NT2/D1 (cell line): ENCODE results near the gene GORASP1.

Experiments
- SUZ12 ChIP-seq: IDR thresholded peaks from 2 replicates; pipeline ENCODE4 v1.6.1; 2011; ENCODE audit not compliant: insufficient read length, insufficient read depth; ENCODE audit errors: extremely low read depth
- YY1 ChIP-seq: IDR thresholded peaks from 2 replicates; pipeline ENCODE4 v1.6.1; 2011; ENCODE audit not compliant: insufficient read length, insufficient read depth
- ZNF274 ChIP-seq: IDR thresholded peaks from 2 replicates; pipeline ENCODE4 v1.6.1; 2011; ENCODE audit warnings: mild to moderate bottlenecking, low read depth, low read length

- TF ChIP-seq YY1, result no peak
- no peak for TF ChIP-seq ZNF274
- TF ChIP-seq SUZ12, result no peak
These were observed 26.9 kb upstream of the GORASP1 start for GRCh38 chr3:39134305-39134704.
